ENCODE data around the gene NCR2.

The NCR2 gene

GRCh38 chr6:41345901-41346300 lies 10.5 kb downstream of the NCR2 start:
- ATAC-seq (ENCODE audit: low read depth) (no peak), DNase-seq (ENCODE audit: low spot score) (no peak)
- no peak overlapping the region for H3K27ac ChIP-seq (ENCODE audit: poor library complexity, severe bottlenecking)
- no peaks in the 10 kb centered on the region for H3K36me3 ChIP-seq (ENCODE audit: low read depth)
- H3K4me1 ChIP-seq (ENCODE audit: insufficient read depth, poor library complexity, severe bottlenecking): no peaks in the 10 kb centered on the region
- TF ChIP-seq CTCF (IDR thresholded peaks at IDR 0.05; ENCODE audit: poor library complexity, severe bottlenecking): no peak
- peaks cover 8% of the 10 kb centered on the region for H3K27me3 ChIP-seq (ENCODE audit: insufficient read depth, poor library complexity, severe bottlenecking)
- H3K9me3 ChIP-seq (ENCODE audit: severe bottlenecking): no peaks in the 10 kb centered on the region
- H3K4me3 ChIP-seq (ENCODE audit: severe bottlenecking): no peak overlapping the region

GRCh38 chr6:41346441-41346840 lies 11.0 kb downstream of the NCR2 start:
- DNase-seq (ENCODE audit: low spot score) (no peak), ATAC-seq (ENCODE audit: low read depth) (no peak)
- Histone ChIP-seq H3K4me1 (ENCODE audit: insufficient read depth, poor library complexity, severe bottlenecking) (no peaks in the 10 kb centered on the region), H3K4me3 (ENCODE audit: severe bottlenecking) (no peak overlapping the region), H3K27me3 (ENCODE audit: insufficient read depth, poor library complexity, severe bottlenecking) (peaks cover 8% of the 10 kb centered on the region), H3K36me3 (ENCODE audit: low read depth) (no peaks in the 10 kb centered on the region), H3K9me3 (ENCODE audit: severe bottlenecking) (no peaks in the 10 kb centered on the region), H3K27ac (ENCODE audit: poor library complexity, severe bottlenecking) (no peak overlapping the region)
- TF ChIP-seq CTCF (IDR thresholded peaks at IDR 0.05; ENCODE audit: poor library complexity, severe bottlenecking): no peak

- H3K4me3 ChIP-seq (ENCODE audit: severe bottlenecking): no peak overlapping the region
- no peaks in the 10 kb centered on the region for H3K4me1 ChIP-seq (ENCODE audit: insufficient read depth, poor library complexity, severe bottlenecking)
- H3K27me3 ChIP-seq (ENCODE audit: insufficient read depth, poor library complexity, severe bottlenecking): peaks cover 8% of the 10 kb centered on the region
- H3K9me3 ChIP-seq (ENCODE audit: severe bottlenecking): no peaks in the 10 kb centered on the region
- ATAC-seq (ENCODE audit: low read depth) (no peak), DNase-seq (ENCODE audit: low spot score) (no peak)
- no peak overlapping the region for H3K27ac ChIP-seq (ENCODE audit: poor library complexity, severe bottlenecking)
- H3K36me3 ChIP-seq (ENCODE audit: low read depth): no peaks in the 10 kb centered on the region
- TF ChIP-seq CTCF (IDR thresholded peaks at IDR 0.05; ENCODE audit: poor library complexity, severe bottlenecking): no peak
Observed at GRCh38 chr6:41347378-41348050, 12.1 kb downstream of the NCR2 start.

GRCh38 chr6:41348934-41349333 lies 13.5 kb downstream of the NCR2 start:
- no peak for TF ChIP-seq CTCF (IDR thresholded peaks at IDR 0.05; ENCODE audit: poor library complexity, severe bottlenecking)
- Histone ChIP-seq H3K27ac (ENCODE audit: poor library complexity, severe bottlenecking) (no peak overlapping the region), H3K36me3 (ENCODE audit: low read depth) (no peaks in the 10 kb centered on the region), H3K27me3 (ENCODE audit: insufficient read depth, poor library complexity, severe bottlenecking) (peaks cover 8% of the 10 kb centered on the region), H3K4me1 (ENCODE audit: insufficient read depth, poor library complexity, severe bottlenecking) (no peaks in the 10 kb centered on the region), H3K4me3 (ENCODE audit: severe bottlenecking) (no peak overlapping the region), H3K9me3 (ENCODE audit: severe bottlenecking) (no peaks in the 10 kb centered on the region)
- no peak for ATAC-seq (ENCODE audit: low read depth)
- no peak for DNase-seq (ENCODE audit: low spot score)

- H3K36me3 ChIP-seq (ENCODE audit: low read depth): no peaks in the 10 kb centered on the region
- DNase-seq (ENCODE audit: low spot score) (no peak), ATAC-seq (ENCODE audit: low read depth) (no peak)
- peaks cover 4% of the 10 kb centered on the region for H3K27me3 ChIP-seq (ENCODE audit: insufficient read depth, poor library complexity, severe bottlenecking)
- no peak for TF ChIP-seq CTCF (IDR thresholded peaks at IDR 0.05; ENCODE audit: poor library complexity, severe bottlenecking)
- H3K4me1 ChIP-seq (ENCODE audit: insufficient read depth, poor library complexity, severe bottlenecking): no peaks in the 10 kb centered on the region
- no peaks in the 10 kb centered on the region for H3K9me3 ChIP-seq (ENCODE audit: severe bottlenecking)
- H3K4me3 ChIP-seq (ENCODE audit: severe bottlenecking): no peak overlapping the region
- no peak overlapping the region for H3K27ac ChIP-seq (ENCODE audit: poor library complexity, severe bottlenecking)
Observed at GRCh38 chr6:41352396-41352795, 17.0 kb downstream of the NCR2 start.

All from RWPE2 (cell line).